ENCODE data around the gene HELT.

- TF ChIP-seq POLR2A (IDR thresholded peaks at IDR 0.05) (no peak), CTCF (IDR thresholded peaks at IDR 0.05) (no peak)
These were observed 43.3 kb downstream of the HELT start for GRCh38 chr4:185061610-185062009.
